ENCODE measurements around the gene YIF1A. TPM values are rescaled to one million over a fixed set of nuclear protein-coding genes. Genes with fewer than 3 reads are reported as not detected.
"Not testable (repeated sequence)": the region's sequence is repeated elsewhere in the genome, so short reads cannot be mapped to it uniquely, and the experiment has no call there.

YIF1A gene
- total RNA-seq, 1 experiment from 2014 or later = 114 TPM

DNA sequence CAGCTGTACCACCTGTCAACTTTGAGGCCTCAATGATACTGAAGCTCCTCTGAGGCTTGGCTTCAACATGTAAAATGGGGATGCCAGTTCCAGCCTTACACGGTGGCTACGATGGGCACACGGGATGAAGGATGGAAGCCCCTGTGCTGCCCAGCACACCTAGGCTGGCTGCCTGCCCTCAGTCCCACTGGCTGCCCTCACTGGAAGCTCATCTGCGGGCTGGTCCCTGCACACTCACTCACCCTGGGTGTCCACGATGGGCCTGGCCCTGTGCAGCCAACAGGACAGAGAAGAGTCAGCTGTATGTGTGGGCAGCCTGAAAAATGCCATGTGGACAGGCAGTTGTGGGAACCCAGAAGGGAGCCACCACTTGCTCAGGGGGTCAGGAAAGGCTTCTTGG lies 2.2 kb downstream of the YIF1A start:
- DNase-seq (ENCODE audit: low spot score) = no peak

DNA sequence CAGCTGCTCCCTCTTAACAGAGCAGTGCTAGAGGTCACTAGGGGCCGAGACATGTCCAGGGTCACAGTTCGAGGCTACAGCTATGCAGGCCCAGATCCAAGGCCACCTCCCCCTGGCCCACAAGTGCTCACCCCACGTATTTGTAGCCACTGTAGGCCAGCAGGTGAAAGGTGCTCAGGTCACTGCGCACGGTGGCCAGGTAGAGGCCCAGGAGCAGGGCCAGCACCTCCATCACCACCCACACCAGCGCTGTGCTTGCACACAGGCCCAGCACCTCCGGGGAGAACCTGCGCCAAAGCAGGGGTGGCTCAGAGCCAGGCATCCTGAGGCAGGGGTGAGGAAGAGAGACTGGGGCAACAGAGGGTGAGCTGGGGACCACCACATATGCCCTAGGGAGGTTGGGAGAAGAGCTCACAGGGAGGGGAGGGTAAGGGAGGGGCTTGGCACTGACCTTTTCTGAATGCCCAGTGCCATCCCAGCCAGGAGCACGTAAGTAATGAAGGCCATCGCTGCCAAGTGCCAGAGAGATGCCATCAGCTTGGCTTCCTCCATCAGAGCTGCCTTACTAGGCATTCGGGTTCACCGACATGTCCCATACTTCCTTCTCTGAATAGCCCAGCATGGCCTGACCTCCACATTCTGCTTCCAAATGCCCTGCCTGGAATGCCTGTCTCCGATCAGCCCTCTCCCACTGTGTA lies 3.5 kb downstream of the YIF1A start:
- DNase-seq (ENCODE audit: low spot score) = no peak

DNA sequence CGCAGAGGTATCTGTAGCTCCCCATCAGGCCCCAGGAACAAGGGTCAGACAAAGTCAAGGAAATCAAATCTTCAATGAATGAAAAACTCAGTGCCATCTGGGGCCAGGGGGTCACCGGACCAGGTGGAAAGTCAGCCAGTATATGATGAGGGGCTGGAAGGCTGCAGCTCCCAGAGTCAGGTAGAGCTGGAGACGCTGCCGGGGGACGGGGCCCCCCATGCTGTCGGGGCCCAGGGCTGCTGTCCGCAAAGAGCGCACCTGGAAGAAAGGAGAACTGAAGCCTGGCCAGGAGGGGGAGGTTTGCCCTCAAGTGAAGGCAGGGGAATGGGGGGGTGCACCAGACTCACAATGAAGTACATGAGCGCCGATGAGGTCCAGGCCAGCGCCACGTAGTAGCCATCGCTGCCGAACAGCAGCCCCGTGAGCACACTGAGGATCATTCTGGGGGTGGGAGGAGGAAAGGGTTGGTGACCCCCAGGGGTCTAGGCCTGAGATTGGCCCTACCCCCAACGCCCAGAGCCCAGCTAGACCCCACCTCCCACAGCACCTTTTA lies 4.3 kb downstream of the YIF1A start:
- no peak for DNase-seq (ENCODE audit: low spot score)

DNA sequence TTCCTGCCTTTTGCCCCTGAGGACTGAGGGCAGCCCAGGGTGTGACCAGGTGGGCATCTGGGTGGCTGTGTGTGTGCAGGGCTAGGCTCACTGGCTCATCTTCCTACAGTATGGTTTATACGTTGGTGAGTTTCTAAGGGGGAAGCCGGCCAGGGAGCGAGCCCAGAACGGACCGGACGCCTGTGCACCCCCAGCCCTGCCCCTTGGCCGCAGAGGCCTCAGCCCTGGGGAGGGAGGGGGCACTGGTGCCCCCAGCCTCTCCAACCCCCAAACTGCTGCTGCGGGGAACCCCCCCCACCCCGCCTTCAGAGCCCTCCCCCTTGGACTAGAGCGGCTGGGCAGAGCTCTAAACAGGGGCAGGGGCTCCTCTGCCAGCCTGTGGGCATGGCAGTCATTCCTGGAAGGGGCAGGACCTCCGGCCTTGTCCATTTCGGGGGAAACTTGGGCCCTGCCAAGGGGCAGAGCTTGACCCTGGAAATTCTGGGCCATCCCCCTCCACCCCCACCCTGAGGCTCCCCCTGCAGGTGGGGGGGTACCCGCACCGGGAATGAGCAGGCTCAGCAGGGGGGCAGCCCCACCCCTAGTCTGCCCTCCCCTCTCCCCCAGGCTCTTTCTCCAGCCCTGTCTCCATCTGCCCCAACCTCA lies 5.4 kb downstream of the YIF1A start:
- DNase-seq (ENCODE audit: low spot score) = no peak

DNA sequence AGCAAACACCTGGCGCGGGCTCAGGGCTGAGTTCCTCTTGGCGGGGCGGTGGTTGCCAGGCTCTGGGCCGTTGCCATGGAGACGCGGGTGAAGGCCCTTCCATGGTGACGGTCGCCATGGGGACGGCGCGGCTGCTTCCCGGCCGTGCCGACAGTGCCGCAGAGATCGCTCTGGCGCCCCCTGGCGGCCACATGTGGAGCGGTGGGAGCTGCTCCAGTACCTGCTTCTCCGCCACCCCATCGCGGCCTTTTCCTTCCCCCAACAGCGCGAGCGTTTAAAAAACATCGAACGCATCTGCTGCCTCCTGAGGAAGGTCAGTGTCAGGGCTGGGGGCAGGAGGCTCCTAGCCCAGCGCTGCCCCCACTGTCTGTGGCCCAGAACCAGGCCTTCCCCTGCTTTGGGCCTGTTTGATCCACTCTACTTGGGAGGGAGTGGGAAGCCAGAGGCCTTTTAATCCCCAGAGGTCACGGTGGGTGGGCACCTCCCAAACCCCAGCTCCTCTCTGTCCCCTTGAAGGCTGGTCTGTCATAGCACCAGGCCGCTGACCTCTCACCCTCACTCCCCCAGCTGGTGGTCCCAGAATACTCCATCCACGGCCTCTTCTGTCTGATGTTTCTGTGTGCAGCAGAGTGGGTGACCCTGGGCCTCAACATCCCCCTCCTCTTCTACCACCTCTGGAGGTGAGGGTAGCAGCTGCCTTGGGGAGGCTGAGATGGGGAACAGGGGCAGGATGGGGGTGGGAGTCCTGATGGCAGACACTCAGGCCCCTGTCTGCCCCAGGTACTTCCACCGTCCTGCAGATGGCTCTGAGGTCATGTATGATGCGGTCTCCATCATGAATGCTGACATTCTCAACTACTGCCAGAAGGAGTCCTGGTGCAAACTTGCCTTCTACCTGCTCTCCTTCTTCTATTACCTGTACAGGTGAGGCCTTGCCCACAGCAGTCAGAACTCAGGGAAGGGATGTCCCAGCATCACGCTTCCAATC lies 6.2 kb downstream of the YIF1A start:
- DNase-seq (ENCODE audit: low spot score) = peak; percentile 95

DNA sequence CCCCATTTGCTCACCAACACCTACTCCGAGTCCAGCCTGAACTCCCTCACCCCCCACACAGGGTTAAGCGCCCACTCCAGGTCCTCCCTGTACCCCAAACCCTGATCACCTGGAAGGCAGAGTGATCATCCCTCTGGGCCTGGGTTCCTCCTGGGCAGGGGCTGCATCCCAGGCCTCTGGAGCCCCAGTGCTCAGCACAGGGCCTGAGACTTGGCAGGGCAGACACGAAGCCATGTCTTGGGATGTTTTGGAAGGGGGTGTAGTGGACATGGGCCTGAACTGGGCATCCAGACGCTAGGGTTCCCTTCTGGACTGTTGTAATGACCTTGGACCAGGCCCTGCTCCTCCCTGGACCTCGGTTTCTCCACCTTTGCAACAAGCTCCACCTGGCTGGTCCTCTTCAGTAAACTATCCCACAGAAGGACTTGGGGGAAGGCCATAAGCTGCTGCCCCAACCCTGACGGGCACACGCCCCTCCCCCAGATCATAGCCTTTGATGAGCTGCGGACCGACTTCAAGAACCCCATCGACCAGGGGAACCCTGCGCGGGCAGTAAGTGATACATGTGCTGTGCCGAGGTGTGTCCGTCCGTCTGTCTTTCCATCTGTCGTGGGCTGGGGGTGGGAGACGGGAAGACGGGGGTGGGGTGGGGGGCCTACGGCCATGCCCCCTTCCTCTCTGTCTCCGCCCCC lies 7.0 kb downstream of the YIF1A start:
- no peak for DNase-seq (ENCODE audit: low spot score)

DNA sequence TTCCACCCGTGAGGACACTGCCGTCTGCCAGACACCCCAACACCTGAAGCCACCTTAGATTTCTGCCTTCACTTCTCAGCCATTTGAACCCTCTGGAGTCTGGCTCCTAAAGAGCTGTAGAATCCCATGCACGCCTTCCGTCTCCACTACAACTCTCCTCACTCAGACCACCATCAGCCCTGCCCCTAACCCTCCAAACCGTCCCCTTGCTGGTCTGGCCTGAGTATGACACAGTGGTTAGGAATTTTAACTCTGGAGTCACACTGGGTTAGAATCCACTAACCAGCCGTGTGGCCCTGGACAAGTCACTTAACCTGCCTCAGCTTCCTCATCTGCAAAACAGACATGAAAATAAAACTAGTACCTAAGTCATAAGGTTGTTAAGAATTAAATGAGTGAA lies 7.9 kb downstream of the YIF1A start:
- DNase-seq (ENCODE audit: low spot score) = no peak

DNA sequence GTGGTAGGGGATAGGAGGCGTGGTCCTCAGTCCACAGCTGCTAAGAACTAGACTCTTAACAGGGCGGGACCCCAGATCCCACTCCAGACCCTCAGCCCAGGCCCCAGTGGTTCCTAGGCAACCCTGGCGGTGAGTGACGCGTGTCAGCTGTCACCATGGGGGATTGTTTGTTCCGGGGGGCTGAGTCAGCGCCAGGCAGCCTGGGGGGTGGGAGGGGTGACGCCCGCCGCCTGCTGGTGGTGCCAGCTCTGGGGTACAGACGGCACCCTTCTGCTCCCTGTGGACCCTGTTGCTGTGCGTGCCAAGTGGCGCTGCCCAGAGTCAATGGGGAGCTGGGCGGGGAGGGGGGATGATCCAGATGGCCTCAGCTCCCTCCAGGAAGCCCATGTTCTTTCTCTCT lies 8.5 kb downstream of the YIF1A start:
- no peak for DNase-seq (ENCODE audit: low spot score)

DNA sequence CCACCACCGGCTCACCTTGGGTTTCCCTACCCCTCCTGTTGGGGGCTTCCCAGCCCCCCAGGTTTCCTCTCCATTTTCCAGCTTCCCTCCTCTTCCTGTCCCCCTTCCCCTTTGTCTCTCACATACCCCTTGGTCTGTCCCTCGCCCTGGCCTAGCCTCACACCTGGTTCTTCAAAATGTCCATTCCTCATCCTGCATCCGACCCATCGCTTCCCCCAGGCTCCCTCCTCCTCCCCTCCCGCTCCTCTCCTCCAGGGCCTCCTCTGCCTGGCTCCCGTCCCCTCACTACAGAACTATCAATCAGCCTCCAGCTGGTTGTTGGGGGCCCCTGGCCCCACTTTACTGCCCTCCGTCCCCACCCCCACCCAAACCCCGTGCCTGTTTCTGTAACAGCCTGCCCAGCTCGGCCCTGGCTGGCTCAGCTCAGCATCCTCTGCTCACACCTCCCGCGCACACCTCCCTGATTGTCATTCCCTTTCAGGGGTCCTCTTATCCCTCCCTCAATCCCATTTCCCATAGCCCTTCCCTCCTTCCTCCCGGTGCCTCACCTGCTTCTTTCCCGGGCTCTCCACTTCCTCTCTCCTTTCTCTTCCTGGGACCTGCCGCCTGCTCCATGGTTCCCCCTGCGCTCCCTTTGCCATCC lies 9.7 kb downstream of the YIF1A start:
- DNase-seq (ENCODE audit: low spot score) = no peak

DNA sequence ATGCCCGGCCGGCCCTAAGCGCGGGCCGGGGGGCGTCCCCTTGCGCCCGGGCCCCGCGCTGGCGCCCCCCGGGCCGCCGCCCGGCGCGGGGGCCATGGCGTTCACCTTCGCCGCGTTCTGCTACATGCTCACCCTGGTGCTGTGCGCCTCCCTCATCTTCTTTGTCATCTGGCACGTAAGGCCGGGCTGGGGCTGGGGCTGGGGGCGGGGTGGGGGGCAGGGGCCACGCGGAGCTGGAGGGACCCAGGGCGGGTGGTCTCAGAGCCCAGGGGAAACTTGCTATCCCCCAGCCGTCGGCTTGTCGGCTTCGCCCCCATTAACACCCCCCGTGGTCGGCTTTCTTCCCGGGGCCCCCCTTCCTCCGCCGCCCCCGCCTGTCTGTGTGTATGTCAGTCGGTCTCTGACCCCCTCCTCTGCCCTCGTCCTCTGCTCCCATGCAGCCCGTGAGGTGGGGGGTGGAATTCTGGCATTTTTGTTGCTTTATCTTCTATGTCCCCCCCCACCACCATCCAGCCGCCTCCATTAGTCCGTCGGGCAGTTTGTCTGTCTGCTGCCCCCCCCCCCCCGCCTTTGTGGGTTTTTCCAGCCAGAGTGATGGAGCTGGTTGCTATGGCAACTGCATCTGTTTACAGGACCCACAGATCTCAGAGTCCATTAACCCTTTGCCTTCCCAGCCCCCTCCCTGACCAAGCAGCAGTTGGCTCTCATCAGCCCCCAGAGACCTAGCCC lies 10.4 kb downstream of the YIF1A start:
- no peak for DNase-seq (ENCODE audit: low spot score)

DNA sequence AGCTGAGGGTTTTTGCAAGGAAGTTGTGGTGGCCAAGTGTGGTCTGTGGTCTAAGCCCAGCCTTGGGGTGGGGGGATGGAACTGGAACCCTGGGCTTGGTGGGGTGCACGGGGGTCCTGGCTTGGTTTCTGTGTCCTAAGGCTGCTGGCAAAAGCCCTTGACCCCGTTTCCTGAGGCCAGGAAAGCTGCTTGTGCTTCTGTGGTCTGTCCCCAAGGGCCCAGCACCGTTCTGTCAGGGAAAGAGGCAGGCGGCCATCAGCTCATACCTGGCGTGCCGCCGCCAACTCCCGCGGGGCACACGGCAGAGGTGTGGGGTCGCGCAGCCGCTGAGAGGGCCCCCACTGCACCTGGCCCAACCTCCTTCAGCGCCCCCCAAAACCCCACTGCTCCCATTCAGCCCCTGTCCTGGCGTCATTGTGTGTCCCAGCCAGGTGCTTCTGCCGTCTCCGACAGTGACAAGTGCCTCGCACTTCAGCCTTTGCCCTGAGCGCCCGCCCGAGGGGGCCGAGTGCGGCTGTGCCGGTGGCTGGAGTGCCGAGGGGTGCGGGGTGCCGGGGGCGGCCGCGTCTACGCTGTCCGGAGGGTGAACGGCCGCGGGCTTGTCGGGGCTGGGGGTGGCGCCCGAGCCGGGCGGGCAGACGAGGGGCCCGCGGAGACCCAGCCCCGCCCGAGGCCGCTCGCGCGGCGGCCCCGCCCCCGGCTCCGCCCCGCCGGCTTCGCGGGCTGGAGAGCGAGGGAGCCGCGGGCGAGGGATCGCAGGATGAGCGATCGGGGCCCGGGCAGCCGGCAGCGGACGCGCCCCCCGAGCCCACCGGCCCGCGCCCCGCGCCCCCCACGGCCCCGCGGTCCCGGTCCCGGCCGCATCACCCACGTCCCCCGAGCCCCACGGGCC lies 11.2 kb downstream of the YIF1A start, which contains the start of gene CNIH2:
Gene CNIH2, plus strand, starts transcription at position 705 of the 892 bp plus-strand sequence. CDS start 282 bp downstream, outside the sequence.
- no peak for DNase-seq (ENCODE audit: low spot score)

DNA sequence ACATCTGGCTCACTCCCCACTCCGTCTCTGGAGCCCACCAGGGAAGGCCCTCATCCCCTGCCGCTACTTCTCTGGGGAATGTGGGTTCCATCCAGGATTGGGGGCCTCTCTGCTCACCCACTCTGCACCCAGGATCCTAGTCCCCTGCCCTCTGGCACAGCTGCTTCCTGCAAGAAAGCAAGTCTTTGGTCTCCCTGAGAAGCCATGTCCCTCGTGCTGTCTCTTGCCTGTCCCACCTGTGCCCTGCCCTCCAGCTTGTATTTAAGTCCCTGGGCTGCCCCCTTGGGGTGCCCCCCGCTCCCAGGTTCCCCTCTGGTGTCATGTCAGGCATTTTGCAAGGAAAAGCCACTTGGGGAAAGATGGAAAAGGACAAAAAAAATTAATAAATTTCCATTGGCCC lies 11.9 kb downstream of the YIF1A start:
- DNase-seq (ENCODE audit: low spot score) = not testable (repeated sequence)

DNA sequence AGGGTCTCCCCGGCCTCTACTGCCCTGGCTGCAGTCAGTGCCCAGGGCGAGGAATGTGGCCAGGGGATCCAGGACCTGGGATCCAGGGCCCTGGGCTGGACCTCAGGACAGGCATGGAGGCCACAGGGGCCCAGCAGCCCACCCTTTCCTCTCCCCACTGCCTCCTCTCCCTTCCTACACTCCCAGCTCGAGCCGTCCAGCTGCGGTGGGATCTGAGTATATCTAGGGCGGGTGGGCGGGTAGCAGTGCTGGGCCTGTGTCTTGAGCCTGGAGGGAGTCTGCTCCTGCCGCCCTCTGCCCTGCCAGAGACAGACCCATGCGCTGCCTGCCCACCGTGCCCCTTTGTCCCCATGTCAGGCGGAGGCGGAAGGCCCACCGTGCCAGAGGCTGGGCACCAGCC lies 12.3 kb downstream of the YIF1A start:
- DNase-seq (ENCODE audit: low spot score) = not testable (repeated sequence)

DNA sequence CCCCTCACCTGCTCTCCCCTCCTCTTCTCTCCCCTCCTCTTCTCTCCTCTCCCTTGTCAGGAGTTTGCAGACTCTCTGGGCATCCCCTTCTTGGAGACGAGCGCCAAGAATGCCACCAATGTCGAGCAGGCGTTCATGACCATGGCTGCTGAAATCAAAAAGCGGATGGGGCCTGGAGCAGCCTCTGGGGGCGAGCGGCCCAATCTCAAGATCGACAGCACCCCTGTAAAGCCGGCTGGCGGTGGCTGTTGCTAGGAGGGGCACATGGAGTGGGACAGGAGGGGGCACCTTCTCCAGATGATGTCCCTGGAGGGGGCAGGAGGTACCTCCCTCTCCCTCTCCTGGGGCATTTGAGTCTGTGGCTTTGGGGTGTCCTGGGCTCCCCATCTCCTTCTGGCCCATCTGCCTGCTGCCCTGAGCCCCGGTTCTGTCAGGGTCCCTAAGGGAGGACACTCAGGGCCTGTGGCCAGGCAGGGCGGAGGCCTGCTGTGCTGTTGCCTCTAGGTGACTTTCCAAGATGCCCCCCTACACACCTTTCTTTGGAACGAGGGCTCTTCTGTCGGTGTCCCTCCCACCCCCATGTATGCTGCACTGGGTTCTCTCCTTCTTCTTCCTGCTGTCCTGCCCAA lies 12.8 kb downstream of the YIF1A start:
- no peak for DNase-seq (ENCODE audit: low spot score)

DNA sequence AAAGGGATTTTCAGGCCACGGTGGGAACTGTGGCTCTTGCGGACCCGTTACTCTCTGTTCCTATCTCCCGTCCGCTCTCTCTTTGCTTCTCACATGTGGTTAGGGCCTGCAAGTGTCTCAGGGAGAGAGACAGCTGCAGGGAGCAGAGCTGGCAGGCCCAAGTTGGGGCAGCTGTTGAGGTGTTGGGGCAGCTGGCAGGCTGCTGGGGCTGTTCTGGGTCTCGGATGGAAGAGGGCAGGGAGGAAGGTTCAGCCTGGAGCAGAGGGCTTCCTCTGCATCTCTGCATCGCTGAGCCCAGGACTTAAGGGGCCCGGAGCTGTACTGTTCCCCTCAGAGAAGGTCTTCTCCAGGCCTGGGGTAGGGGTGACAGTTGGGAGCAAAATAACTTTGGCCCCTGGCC lies 13.5 kb downstream of the YIF1A start:
- no peak for DNase-seq (ENCODE audit: low spot score)

DNA sequence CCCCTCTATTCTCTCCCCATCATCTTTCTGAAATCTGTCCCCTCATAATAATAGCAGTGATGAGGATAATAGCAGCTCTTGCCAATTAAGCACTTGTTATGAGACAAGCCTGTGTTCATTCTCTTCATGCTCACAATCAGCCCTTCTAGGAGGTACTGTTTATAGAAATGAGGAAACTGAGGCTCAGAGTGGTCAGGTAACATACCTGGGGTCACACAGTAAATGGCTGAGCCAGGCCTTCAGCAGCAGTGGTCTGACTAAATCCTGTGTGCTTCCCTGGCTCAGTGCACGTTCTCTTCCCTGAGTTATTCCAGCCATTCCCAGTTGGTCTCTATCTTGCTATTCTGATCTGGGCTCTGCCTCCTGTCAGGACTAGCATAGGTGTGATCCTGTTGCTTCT lies 14.7 kb downstream of the YIF1A start:
- no peak for DNase-seq (ENCODE audit: low spot score)

DNA sequence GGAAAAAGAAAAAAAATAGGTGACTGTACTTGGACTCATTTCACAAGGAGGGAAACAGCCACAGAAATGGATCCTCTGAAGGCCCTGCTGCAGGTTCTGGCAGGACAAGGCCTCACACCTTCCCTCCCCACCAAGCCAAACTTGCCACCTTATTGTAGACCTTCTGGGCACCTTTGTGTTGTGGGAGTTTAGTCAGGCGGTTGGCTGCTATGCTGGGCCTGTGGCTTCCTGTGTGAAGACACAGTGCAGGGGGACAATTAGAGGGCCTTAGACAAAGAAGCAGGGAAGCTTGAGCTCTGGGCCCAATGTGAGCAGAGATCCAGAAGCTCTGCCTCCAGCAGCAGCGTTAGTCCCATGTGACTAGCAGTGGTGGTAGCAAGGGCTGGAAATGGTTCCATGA lies 16.3 kb downstream of the YIF1A start:
- no peak for DNase-seq (ENCODE audit: low spot score)

DNA sequence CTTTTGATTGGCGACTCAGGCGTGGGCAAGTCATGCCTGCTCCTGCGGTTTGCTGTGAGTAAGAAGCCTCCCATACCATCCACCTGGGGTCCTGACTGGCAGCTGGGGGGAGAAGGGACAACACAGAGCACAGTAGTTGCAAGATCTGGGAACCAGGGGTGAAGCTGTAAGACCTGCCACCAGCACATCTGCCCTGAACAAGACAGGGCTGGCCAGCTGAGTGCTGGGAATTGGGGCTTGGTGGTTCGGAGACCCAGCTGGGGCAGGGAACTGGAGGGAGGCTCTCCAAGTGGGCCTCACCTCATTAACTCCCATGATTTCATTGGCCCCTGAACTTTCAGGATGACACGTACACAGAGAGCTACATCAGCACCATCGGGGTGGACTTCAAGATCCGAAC lies 17.1 kb downstream of the YIF1A start:
- DNase-seq (ENCODE audit: low spot score) = no peak
